HEK293 (cell line): ENCODE results near the gene FYCO1.

Experiments used
- OSR2 ChIP-seq: fragments of 450-650 bp; formaldehyde crosslinking; IDR thresholded peaks from 2 replicates; pipeline ENCODE4 v1.5.1; 2016; ENCODE audit warnings: missing biosample characterization, missing genetic modification characterization
- ZBTB7A ChIP-seq: fragments of 450-650 bp; formaldehyde crosslinking; IDR thresholded peaks from 2 replicates; pipeline ENCODE4 v1.5.1; 2016; ENCODE audit warnings: low read depth, missing biosample characterization, missing genetic modification characterization
- ZFP3 ChIP-seq: fragments of 450-650 bp; formaldehyde crosslinking; IDR thresholded peaks from 2 replicates; pipeline ENCODE4 v1.5.1; 2016; ENCODE audit warnings: low read depth, missing biosample characterization, missing genetic modification characterization
- ZNF121 ChIP-seq: fragments of 450-650 bp; formaldehyde crosslinking; IDR thresholded peaks from 2 replicates; pipeline ENCODE4 v1.5.1; 2016; ENCODE audit warnings: missing biosample characterization, missing genetic modification characterization
- ZNF169 ChIP-seq: fragments of 450-650 bp; formaldehyde crosslinking; IDR thresholded peaks from 2 replicates; pipeline ENCODE4 v1.5.1; 2016; ENCODE audit warnings: missing biosample characterization, missing genetic modification characterization
- ZNF792 ChIP-seq: fragments of 450-650 bp; formaldehyde crosslinking; IDR thresholded peaks from 2 replicates; pipeline ENCODE4 v1.5.1; 2016; ENCODE audit warnings: missing biosample characterization, missing genetic modification characterization
- TF ChIP-seq, protein P1 (sequence below): fragments of 450-650 bp; formaldehyde crosslinking; IDR thresholded peaks from 2 replicates; pipeline ENCODE4 v1.5.1; 2016; ENCODE audit warnings: missing biosample characterization, missing genetic modification characterization
- TF ChIP-seq, protein P2 (sequence below): fragments of 450-650 bp; formaldehyde crosslinking; IDR thresholded peaks from 2 replicates; pipeline ENCODE4 v1.5.1; 2016; ENCODE audit warnings: missing biosample characterization, missing genetic modification characterization
- TF ChIP-seq, protein P3 (sequence below): fragments of 450-650 bp; formaldehyde crosslinking; IDR thresholded peaks from 2 replicates; pipeline ENCODE4 v1.5.1; 2016; ENCODE audit warnings: missing biosample characterization, missing genetic modification characterization

DNA sequence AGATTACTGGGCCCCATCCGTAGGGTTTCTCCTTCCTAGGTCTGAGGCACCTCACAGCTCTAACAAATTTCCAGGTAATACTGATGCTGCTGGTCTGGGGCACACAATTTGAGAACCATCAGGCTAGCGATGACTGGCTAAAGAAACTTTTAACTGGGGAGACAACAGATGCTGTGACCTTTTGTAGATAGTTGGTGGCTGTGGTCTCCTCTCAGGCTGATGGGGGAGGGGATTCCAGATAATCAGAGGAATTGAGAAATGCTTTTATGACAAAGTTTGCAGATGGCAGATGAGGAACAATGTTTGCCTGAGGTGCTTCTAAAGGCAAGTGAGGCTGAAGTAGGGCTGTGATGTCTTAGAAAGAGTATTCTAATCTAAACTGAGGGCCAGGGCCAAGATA, 123.1 kb downstream of the FYCO1 start:
- TF ChIP-seq ZBTB7A (tag by site-specific recombination) (no peak), ZNF121 (tag by site-specific recombination) (no peak), ZNF169 (tag by site-specific recombination) (no peak), ZFP3 (tag by site-specific recombination) (no peak), OSR2 (no peak), ZNF792 (tag by site-specific recombination) (no peak)
- TF ChIP-seq, protein P1, sequence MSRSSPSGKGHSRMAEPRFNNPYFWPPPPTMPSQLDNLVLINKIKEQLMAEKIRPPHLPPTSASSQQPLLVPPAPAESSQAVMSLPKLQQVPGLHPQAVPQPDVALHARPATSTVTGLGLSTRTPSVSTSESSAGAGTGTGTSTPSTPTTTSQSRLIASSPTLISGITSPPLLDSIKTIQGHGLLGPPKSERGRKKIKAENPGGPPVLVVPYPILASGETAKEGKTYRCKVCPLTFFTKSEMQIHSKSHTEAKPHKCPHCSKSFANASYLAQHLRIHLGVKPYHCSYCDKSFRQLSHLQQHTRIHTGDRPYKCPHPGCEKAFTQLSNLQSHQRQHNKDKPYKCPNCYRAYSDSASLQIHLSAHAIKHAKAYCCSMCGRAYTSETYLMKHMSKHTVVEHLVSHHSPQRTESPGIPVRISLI (tag by site-specific recombination): no peak
- TF ChIP-seq, protein P2, sequence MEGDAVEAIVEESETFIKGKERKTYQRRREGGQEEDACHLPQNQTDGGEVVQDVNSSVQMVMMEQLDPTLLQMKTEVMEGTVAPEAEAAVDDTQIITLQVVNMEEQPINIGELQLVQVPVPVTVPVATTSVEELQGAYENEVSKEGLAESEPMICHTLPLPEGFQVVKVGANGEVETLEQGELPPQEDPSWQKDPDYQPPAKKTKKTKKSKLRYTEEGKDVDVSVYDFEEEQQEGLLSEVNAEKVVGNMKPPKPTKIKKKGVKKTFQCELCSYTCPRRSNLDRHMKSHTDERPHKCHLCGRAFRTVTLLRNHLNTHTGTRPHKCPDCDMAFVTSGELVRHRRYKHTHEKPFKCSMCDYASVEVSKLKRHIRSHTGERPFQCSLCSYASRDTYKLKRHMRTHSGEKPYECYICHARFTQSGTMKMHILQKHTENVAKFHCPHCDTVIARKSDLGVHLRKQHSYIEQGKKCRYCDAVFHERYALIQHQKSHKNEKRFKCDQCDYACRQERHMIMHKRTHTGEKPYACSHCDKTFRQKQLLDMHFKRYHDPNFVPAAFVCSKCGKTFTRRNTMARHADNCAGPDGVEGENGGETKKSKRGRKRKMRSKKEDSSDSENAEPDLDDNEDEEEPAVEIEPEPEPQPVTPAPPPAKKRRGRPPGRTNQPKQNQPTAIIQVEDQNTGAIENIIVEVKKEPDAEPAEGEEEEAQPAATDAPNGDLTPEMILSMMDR (tag by site-specific recombination): no peak
- TF ChIP-seq, protein P3, sequence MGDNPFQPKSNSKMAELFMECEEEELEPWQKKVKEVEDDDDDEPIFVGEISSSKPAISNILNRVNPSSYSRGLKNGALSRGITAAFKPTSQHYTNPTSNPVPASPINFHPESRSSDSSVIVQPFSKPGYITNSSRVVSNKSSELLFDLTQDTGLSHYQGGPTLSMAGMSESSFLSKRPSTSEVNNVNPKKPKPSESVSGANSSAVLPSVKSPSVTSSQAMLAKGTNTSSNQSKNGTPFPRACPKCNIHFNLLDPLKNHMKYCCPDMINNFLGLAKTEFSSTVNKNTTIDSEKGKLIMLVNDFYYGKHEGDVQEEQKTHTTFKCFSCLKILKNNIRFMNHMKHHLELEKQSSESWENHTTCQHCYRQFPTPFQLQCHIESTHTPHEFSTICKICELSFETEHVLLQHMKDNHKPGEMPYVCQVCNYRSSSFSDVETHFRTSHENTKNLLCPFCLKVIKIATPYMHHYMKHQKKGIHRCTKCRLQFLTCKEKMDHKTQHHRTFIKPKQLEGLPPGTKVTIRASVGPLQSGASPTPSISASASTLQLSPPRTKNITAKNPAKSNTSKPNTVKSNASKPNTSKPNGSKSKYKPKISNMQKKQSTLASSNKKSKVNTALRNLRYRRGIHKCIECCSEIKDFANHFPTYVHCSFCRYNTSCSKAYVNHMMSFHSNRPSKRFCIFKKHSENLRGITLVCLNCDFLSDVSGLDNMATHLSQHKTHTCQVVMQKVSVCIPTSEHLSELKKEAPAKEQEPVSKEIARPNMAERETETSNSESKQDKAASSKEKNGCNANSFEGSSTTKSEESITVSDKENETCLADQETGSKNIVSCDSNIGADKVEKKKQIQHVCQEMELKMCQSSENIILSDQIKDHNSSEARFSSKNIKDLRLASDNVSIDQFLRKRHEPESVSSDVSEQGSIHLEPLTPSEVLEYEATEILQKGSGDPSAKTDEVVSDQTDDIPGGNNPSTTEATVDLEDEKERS (tag by site-specific recombination): no peak
